ENCODE results near the gene UTF1. TPM values are rescaled to one million over a fixed set of nuclear protein-coding genes. Genes with fewer than 3 reads are reported as not detected.
"Not testable (repeated sequence)": the region's sequence is repeated elsewhere in the genome, so short reads cannot be mapped to it uniquely, and the experiment has no call there.

The UTF1 gene
- total and polyA plus RNA-seq, 4 donors: not detected

DNA sequence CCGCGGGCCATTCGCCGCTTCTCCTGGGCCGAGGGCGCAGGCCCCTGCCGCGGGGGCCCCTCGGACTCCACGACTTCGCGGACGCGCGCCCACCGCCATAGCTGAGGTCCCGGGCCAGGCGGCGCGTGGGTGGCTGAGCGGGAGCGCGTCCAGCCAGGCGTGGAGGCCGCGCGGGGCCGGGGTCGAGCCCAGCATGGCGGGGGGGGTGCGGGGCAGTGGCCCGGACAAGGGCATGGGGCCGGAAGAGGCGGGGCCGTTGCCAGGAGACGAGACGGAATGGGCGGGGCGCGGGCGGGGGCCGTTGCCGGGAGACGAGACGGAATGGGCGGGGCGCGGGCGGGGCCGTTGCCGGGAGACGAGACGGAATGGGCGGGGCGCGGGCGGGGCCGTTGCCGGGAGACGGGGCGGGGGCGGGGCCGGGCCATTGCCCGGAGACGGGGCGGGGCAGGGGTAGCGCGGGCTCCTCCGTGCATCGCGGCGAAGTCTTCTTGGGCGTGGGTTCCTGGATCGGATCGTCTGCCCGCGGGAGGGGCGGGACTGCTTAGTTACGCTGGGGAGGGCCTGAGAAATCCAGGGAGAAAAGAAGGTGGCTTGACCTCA, 31.8 kb downstream of the UTF1 start:
- intact Hi-C loops (cut with DNase I): loop anchor here in 1 of 2 donors (2.0 kb wide), 1 partner anchor 47 kb away; the partner anchor contains the start of genes TUBGCP2 and ZNF511
- H3K36me3 ChIP-seq (ENCODE audit: control insufficient read depth in 1 of 2, insufficient read depth in 2 of 2, low read length in 1 of 2): no peaks in the 10 kb centered on the region
- WGBS, 2 donors: 1 to 2% methylated on average over 45 to 79 of the region's 79 CpGs
- H3K4me3 ChIP-seq (ENCODE audit: low read length in 2 of 2): peak overlapping the region; percentile 32 to 66
- no peaks in the 10 kb centered on the region for H3K4me1 ChIP-seq (ENCODE audit: control insufficient read depth in 1 of 2, insufficient read depth in 2 of 2, low read length in 2 of 2)
- peak; percentile 82 for ATAC-seq (ENCODE audit: low FRiP score)
- DNase-seq: peak; percentile 95 to 97
- no peak overlapping the region for H3K27ac ChIP-seq (ENCODE audit: low read depth in 1 of 2, low read length in 2 of 2)
- H3K27me3 ChIP-seq (ENCODE audit: control insufficient read depth in 1 of 2, insufficient read depth in 2 of 2, low read length in 1 of 2): no peaks in the 10 kb centered on the region
- H3K9me3 ChIP-seq (ENCODE audit: control insufficient read depth, low read length): no peaks in the 10 kb centered on the region

GRCh38 chr10:133262696-133263095, 32.7 kb downstream of the UTF1 start:
- no peak overlapping the region for H3K4me3 ChIP-seq (ENCODE audit: low read length in 2 of 2)
- H3K27ac ChIP-seq (ENCODE audit: low read depth in 1 of 2, low read length in 2 of 2): no peak overlapping the region
- H3K9me3 ChIP-seq (ENCODE audit: control insufficient read depth, low read length): no peaks in the 10 kb centered on the region
- no peaks in the 10 kb centered on the region for H3K36me3 ChIP-seq (ENCODE audit: control insufficient read depth in 1 of 2, insufficient read depth in 2 of 2, low read length in 1 of 2)
- no peaks in the 10 kb centered on the region for H3K27me3 ChIP-seq (ENCODE audit: control insufficient read depth in 1 of 2, insufficient read depth in 2 of 2, low read length in 1 of 2)
- 93 to 96% methylated on average over 14 of the region's 14 CpGs for WGBS, 2 donors
- intact Hi-C loops (cut with DNase I): loop anchor here in 1 of 2 donors (2.0 kb wide), 1 partner anchor 46 kb away; the partner anchor contains the start of genes TUBGCP2 and ZNF511
- H3K4me1 ChIP-seq (ENCODE audit: control insufficient read depth in 1 of 2, insufficient read depth in 2 of 2, low read length in 2 of 2): no peaks in the 10 kb centered on the region
- no peak for DNase-seq
- ATAC-seq (ENCODE audit: low FRiP score): no peak

DNA sequence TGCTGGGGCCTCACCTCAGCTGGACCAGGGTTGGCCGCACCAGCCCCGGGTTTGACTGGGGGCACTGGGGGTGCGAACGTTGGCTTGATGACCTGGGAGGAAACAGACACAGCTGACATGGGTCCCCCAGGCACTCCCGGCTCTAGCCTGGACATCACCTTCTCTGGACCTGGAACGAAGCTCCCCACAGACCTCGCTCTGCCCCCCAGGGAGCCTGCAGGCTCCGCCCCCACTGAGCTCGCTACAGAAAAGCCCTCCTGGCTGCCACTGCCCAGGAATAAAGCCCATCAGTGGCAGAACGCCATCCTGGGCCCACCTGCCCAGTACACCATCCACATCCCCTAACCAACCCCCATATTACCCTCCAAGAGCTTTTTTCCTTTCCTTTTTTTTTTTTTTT, 33.7 kb downstream of the UTF1 start:
- no peak overlapping the region for H3K4me3 ChIP-seq (ENCODE audit: low read length in 2 of 2)
- ATAC-seq (ENCODE audit: low FRiP score) (no peak), DNase-seq (no peak)
- no peaks in the 10 kb centered on the region for H3K9me3 ChIP-seq (ENCODE audit: control insufficient read depth, low read length)
- WGBS, 2 donors: 88 to 92% methylated on average over 10 of the region's 10 CpGs
- no peak overlapping the region for H3K27ac ChIP-seq (ENCODE audit: low read depth in 1 of 2, low read length in 2 of 2)
- no peaks in the 10 kb centered on the region for H3K4me1 ChIP-seq (ENCODE audit: control insufficient read depth in 1 of 2, insufficient read depth in 2 of 2, low read length in 2 of 2)
- intact Hi-C loops (cut with DNase I): loop anchor here in 1 of 2 donors (2.0 kb wide), 1 partner anchor 45 kb away; the partner anchor contains the start of genes TUBGCP2 and ZNF511
- H3K27me3 ChIP-seq (ENCODE audit: control insufficient read depth in 1 of 2, insufficient read depth in 2 of 2, low read length in 1 of 2): no peaks in the 10 kb centered on the region
- no peaks in the 10 kb centered on the region for H3K36me3 ChIP-seq (ENCODE audit: control insufficient read depth in 1 of 2, insufficient read depth in 2 of 2, low read length in 1 of 2)

GRCh38 chr10:133264461-133264860, 34.4 kb downstream of the UTF1 start:
- ATAC-seq (ENCODE audit: low FRiP score): no peak
- H3K27me3 ChIP-seq (ENCODE audit: control insufficient read depth in 1 of 2, insufficient read depth in 2 of 2, low read length in 1 of 2): no peaks in the 10 kb centered on the region
- no peaks in the 10 kb centered on the region for H3K9me3 ChIP-seq (ENCODE audit: control insufficient read depth, low read length)
- H3K27ac ChIP-seq (ENCODE audit: low read depth in 1 of 2, low read length in 2 of 2): no peak overlapping the region
- no peaks in the 10 kb centered on the region for H3K36me3 ChIP-seq (ENCODE audit: control insufficient read depth in 1 of 2, insufficient read depth in 2 of 2, low read length in 1 of 2)
- H3K4me3 ChIP-seq (ENCODE audit: low read length in 2 of 2): no peak overlapping the region
- H3K4me1 ChIP-seq (ENCODE audit: control insufficient read depth in 1 of 2, insufficient read depth in 2 of 2, low read length in 2 of 2): no peaks in the 10 kb centered on the region
- 85 to 87% methylated on average over 9 of the region's 9 CpGs for WGBS, 2 donors
- no peak for DNase-seq
- intact Hi-C loops (cut with DNase I): no loop called here

DNA sequence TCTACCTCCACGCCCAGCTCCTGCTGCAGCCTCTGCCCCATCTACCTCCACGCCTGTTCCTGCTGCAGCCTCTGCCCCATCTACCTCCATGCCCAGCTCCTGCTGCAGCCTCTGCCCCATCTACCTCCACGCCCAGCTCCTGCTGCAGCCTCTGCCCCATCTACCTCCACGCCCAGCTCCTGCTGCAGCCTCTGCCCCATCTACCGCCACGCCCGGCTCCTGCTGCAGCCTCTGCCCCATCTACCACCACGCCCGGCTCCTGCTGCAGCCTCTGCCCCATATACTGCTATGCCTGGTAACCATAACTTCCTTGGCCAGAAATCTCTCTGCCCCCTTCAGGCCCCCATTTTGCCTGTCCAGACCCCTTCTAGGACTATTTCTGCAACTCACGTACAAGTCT, 35.0 kb downstream of the UTF1 start:
- H3K27ac ChIP-seq (ENCODE audit: low read depth in 1 of 2, low read length in 2 of 2); ATAC-seq (ENCODE audit: low FRiP score); H3K27me3 ChIP-seq (ENCODE audit: control insufficient read depth in 1 of 2, insufficient read depth in 2 of 2, low read length in 1 of 2); DNase-seq; H3K4me1 ChIP-seq (ENCODE audit: control insufficient read depth in 1 of 2, insufficient read depth in 2 of 2, low read length in 2 of 2); H3K9me3 ChIP-seq (ENCODE audit: control insufficient read depth, low read length); H3K4me3 ChIP-seq (ENCODE audit: low read length in 2 of 2); intact Hi-C loops (cut with DNase I); H3K36me3 ChIP-seq (ENCODE audit: control insufficient read depth in 1 of 2, insufficient read depth in 2 of 2, low read length in 1 of 2): not testable (repeated sequence)
- 88 to 89% methylated on average over 10 of the region's 10 CpGs for WGBS, 2 donors

DNA sequence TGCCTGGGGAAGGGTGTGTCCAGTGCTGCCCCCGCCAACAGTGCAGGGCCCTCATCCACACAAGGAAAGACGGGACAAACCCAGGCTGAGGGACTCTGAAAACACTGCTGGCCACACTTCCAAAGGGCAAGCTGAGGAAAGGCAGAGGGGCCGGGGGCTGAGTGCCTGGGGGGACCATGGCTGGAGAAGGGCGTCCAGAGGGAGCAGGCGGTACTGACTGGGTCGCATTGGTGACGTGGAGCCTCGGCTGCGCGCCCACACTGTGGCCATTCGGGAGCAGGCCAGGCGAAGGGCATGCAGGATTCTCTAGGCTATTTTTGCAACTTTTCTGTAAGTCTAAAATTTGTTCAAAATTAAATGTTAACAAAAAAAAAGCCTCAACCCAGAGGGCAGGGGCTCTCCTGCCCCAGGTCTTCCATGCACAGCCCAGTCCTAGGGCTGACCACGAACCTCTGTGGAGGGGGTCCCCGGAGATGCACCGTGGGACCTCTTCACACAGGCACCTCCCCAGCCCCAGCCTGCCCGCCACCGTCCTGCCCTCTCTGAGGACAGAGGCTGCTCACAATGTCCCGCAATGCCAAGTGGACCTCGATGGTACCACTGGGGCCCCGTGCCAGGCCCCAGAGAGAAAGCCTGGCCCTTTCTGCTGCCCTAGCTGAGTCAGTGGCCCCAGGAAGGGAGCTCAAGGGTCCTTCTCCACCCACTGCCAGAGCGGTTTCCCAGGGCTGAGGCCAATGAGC, 36.2 kb downstream of the UTF1 start:
- WGBS, 2 donors: 89 to 91% methylated on average over 21 of the region's 21 CpGs
- no peaks in the 10 kb centered on the region for H3K27me3 ChIP-seq (ENCODE audit: control insufficient read depth in 1 of 2, insufficient read depth in 2 of 2, low read length in 1 of 2)
- no peaks in the 10 kb centered on the region for H3K4me1 ChIP-seq (ENCODE audit: control insufficient read depth in 1 of 2, insufficient read depth in 2 of 2, low read length in 2 of 2)
- intact Hi-C loops (cut with DNase I): no loop called here
- H3K27ac ChIP-seq (ENCODE audit: low read depth in 1 of 2, low read length in 2 of 2): no peak overlapping the region
- DNase-seq: no peak
- H3K4me3 ChIP-seq (ENCODE audit: low read length in 2 of 2): no peak overlapping the region
- no peaks in the 10 kb centered on the region for H3K9me3 ChIP-seq (ENCODE audit: control insufficient read depth, low read length)
- H3K36me3 ChIP-seq (ENCODE audit: control insufficient read depth in 1 of 2, insufficient read depth in 2 of 2, low read length in 1 of 2): no peaks in the 10 kb centered on the region
- ATAC-seq (ENCODE audit: low FRiP score): no peak

GRCh38 chr10:133267293-133267692, 37.3 kb downstream of the UTF1 start:
- intact Hi-C loops (cut with DNase I): no loop called here
- WGBS, 2 donors: 83 to 84% methylated on average over 14 of the region's 14 CpGs
- Histone ChIP-seq H3K27me3 (ENCODE audit: control insufficient read depth in 1 of 2, insufficient read depth in 2 of 2, low read length in 1 of 2) (no peaks in the 10 kb centered on the region), H3K9me3 (ENCODE audit: control insufficient read depth, low read length) (no peaks in the 10 kb centered on the region), H3K4me3 (ENCODE audit: low read length in 2 of 2) (no peak overlapping the region), H3K36me3 (ENCODE audit: control insufficient read depth in 1 of 2, insufficient read depth in 2 of 2, low read length in 1 of 2) (no peaks in the 10 kb centered on the region), H3K27ac (ENCODE audit: low read depth in 1 of 2, low read length in 2 of 2) (no peak overlapping the region), H3K4me1 (ENCODE audit: control insufficient read depth in 1 of 2, insufficient read depth in 2 of 2, low read length in 2 of 2) (no peaks in the 10 kb centered on the region)
- ATAC-seq (ENCODE audit: low FRiP score) (no peak), DNase-seq (no peak)

DNA sequence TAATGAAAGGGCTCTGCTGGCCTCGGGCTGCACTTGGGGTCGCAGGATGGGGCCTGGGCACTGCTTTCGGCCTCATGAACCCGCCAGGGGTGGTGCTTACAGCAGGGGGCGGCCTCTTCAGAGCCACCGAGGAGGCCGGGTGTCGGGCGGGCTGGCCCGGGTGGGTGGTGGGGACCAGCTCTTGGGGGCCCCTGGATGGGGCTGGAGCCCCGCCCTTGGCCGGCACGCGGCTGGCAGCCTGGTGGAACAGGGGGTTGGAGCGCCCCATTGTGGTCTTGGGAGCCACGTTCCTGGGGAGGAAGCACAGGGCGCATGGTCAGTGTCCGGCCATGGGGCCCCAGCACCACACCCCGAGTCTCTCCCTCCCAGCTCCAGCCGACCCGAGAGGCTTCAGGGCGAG, 37.8 kb downstream of the UTF1 start:
- Histone ChIP-seq H3K27me3 (ENCODE audit: control insufficient read depth in 1 of 2, insufficient read depth in 2 of 2, low read length in 1 of 2) (no peaks in the 10 kb centered on the region), H3K27ac (ENCODE audit: low read depth in 1 of 2, low read length in 2 of 2) (no peak overlapping the region), H3K9me3 (ENCODE audit: control insufficient read depth, low read length) (no peaks in the 10 kb centered on the region), H3K4me1 (ENCODE audit: control insufficient read depth in 1 of 2, insufficient read depth in 2 of 2, low read length in 2 of 2) (no peaks in the 10 kb centered on the region), H3K4me3 (ENCODE audit: low read length in 2 of 2) (no peak overlapping the region), H3K36me3 (ENCODE audit: control insufficient read depth in 1 of 2, insufficient read depth in 2 of 2, low read length in 1 of 2) (no peaks in the 10 kb centered on the region)
- 91 to 93% methylated on average over 22 of the region's 22 CpGs for WGBS, 2 donors
- intact Hi-C loops (cut with DNase I): no loop called here
- ATAC-seq (ENCODE audit: low FRiP score) (no peak), DNase-seq (no peak)

- 93 to 95% methylated on average over 22 of the region's 22 CpGs for WGBS, 2 donors
- ATAC-seq (ENCODE audit: low FRiP score) (no peak), DNase-seq (no peak)
- Histone ChIP-seq H3K4me3 (ENCODE audit: low read length in 2 of 2) (no peak overlapping the region), H3K27me3 (ENCODE audit: control insufficient read depth in 1 of 2, insufficient read depth in 2 of 2, low read length in 1 of 2) (no peaks in the 10 kb centered on the region), H3K9me3 (ENCODE audit: control insufficient read depth, low read length) (no peaks in the 10 kb centered on the region), H3K4me1 (ENCODE audit: control insufficient read depth in 1 of 2, insufficient read depth in 2 of 2, low read length in 2 of 2) (no peaks in the 10 kb centered on the region), H3K27ac (ENCODE audit: low read depth in 1 of 2, low read length in 2 of 2) (no peak overlapping the region), H3K36me3 (ENCODE audit: control insufficient read depth in 1 of 2, insufficient read depth in 2 of 2, low read length in 1 of 2) (no peaks in the 10 kb centered on the region)
- intact Hi-C loops (cut with DNase I): no loop called here
Measured at GRCh38 chr10:133268532-133268931, 38.5 kb downstream of the UTF1 start.
